Measurements from ENCODE around the gene SCGB1D1.
"Not testable (repeated sequence)": the region's sequence is repeated elsewhere in the genome, so short reads cannot be mapped to it uniquely, and the experiment has no call there.

The SCGB1D1 gene

GRCh38 chr11:62197400-62197799, 7.4 kb downstream of the SCGB1D1 start:
- not testable (repeated sequence) for H3K9me3 ChIP-seq (ENCODE audit: control insufficient read depth, insufficient read depth, low read length); H3K4me1 ChIP-seq (ENCODE audit: control insufficient read depth, insufficient read depth, low read length); H3K4me3 ChIP-seq (ENCODE audit: low read depth, low read length); H3K27ac ChIP-seq (ENCODE audit: low read depth, low read length); H3K27me3 ChIP-seq (ENCODE audit: control insufficient read depth, insufficient read depth, low read length); H3K9ac ChIP-seq (ENCODE audit: low read depth, low read length); H3K36me3 ChIP-seq (ENCODE audit: control insufficient read depth, insufficient read depth, low read length)

GRCh38 chr11:62201376-62201775, 11.4 kb downstream of the SCGB1D1 start:
- Histone ChIP-seq H3K27ac (ENCODE audit: low read depth, low read length) (no peak overlapping the region), H3K4me3 (ENCODE audit: low read depth, low read length) (no peak overlapping the region), H3K9me3 (ENCODE audit: control insufficient read depth, insufficient read depth, low read length) (no peaks in the 10 kb centered on the region)

GRCh38 chr11:62202910-62203309, 12.9 kb downstream of the SCGB1D1 start:
- Histone ChIP-seq H3K4me1 (ENCODE audit: control insufficient read depth, insufficient read depth, low read length) (no peaks in the 10 kb centered on the region), H3K36me3 (ENCODE audit: control insufficient read depth, insufficient read depth, low read length) (no peaks in the 10 kb centered on the region), H3K27ac (ENCODE audit: low read depth, low read length) (no peak overlapping the region), H3K9me3 (ENCODE audit: control insufficient read depth, insufficient read depth, low read length) (no peaks in the 10 kb centered on the region), H3K4me3 (ENCODE audit: low read depth, low read length) (no peak overlapping the region), H3K9ac (ENCODE audit: low read depth, low read length) (no peak overlapping the region), H3K27me3 (ENCODE audit: control insufficient read depth, insufficient read depth, low read length) (no peaks in the 10 kb centered on the region)

More at GRCh38 chr11:62201376-62201775, 11.4 kb downstream of the SCGB1D1 start:
- Histone ChIP-seq H3K27me3 (ENCODE audit: control insufficient read depth, insufficient read depth, low read length) (no peaks in the 10 kb centered on the region), H3K4me1 (ENCODE audit: control insufficient read depth, insufficient read depth, low read length) (no peaks in the 10 kb centered on the region), H3K36me3 (ENCODE audit: control insufficient read depth, insufficient read depth, low read length) (no peaks in the 10 kb centered on the region), H3K9ac (ENCODE audit: low read depth, low read length) (no peak overlapping the region)

- Histone ChIP-seq H3K4me1 (ENCODE audit: control insufficient read depth, insufficient read depth, low read length) (no peaks in the 10 kb centered on the region), H3K9ac (ENCODE audit: low read depth, low read length) (no peak overlapping the region), H3K27ac (ENCODE audit: low read depth, low read length) (no peak overlapping the region), H3K36me3 (ENCODE audit: control insufficient read depth, insufficient read depth, low read length) (no peaks in the 10 kb centered on the region), H3K27me3 (ENCODE audit: control insufficient read depth, insufficient read depth, low read length) (no peaks in the 10 kb centered on the region), H3K4me3 (ENCODE audit: low read depth, low read length) (no peak overlapping the region), H3K9me3 (ENCODE audit: control insufficient read depth, insufficient read depth, low read length) (no peaks in the 10 kb centered on the region)
Measured at GRCh38 chr11:62204430-62204829, 14.4 kb downstream of the SCGB1D1 start.

- H3K27ac ChIP-seq (ENCODE audit: low read depth, low read length): no peak overlapping the region
Measured at GRCh38 chr11:62205441-62205840, 15.4 kb downstream of the SCGB1D1 start.

GRCh38 chr11:62206276-62207066, 16.5 kb downstream of the SCGB1D1 start:
- H3K4me3 ChIP-seq (ENCODE audit: low read depth, low read length); H3K27me3 ChIP-seq (ENCODE audit: control insufficient read depth, insufficient read depth, low read length); H3K9me3 ChIP-seq (ENCODE audit: control insufficient read depth, insufficient read depth, low read length); H3K9ac ChIP-seq (ENCODE audit: low read depth, low read length); H3K27ac ChIP-seq (ENCODE audit: low read depth, low read length); H3K4me1 ChIP-seq (ENCODE audit: control insufficient read depth, insufficient read depth, low read length); H3K36me3 ChIP-seq (ENCODE audit: control insufficient read depth, insufficient read depth, low read length): not testable (repeated sequence)

More at GRCh38 chr11:62205441-62205840, 15.4 kb downstream of the SCGB1D1 start:
- H3K4me3 ChIP-seq (ENCODE audit: low read depth, low read length): no peak overlapping the region
- no peak overlapping the region for H3K9ac ChIP-seq (ENCODE audit: low read depth, low read length)
- H3K9me3 ChIP-seq (ENCODE audit: control insufficient read depth, insufficient read depth, low read length): no peaks in the 10 kb centered on the region
- no peaks in the 10 kb centered on the region for H3K4me1 ChIP-seq (ENCODE audit: control insufficient read depth, insufficient read depth, low read length)
- no peaks in the 10 kb centered on the region for H3K27me3 ChIP-seq (ENCODE audit: control insufficient read depth, insufficient read depth, low read length)
- no peaks in the 10 kb centered on the region for H3K36me3 ChIP-seq (ENCODE audit: control insufficient read depth, insufficient read depth, low read length)

GRCh38 chr11:62208785-62209144, 18.7 kb downstream of the SCGB1D1 start:
- Histone ChIP-seq H3K9ac (ENCODE audit: low read depth, low read length) (no peak overlapping the region), H3K27ac (ENCODE audit: low read depth, low read length) (no peak overlapping the region), H3K27me3 (ENCODE audit: control insufficient read depth, insufficient read depth, low read length) (no peaks in the 10 kb centered on the region), H3K36me3 (ENCODE audit: control insufficient read depth, insufficient read depth, low read length) (no peaks in the 10 kb centered on the region), H3K9me3 (ENCODE audit: control insufficient read depth, insufficient read depth, low read length) (no peaks in the 10 kb centered on the region), H3K4me3 (ENCODE audit: low read depth, low read length) (no peak overlapping the region), H3K4me1 (ENCODE audit: control insufficient read depth, insufficient read depth, low read length) (no peaks in the 10 kb centered on the region)

- Histone ChIP-seq H3K9ac (ENCODE audit: low read depth, low read length) (no peak overlapping the region), H3K4me1 (ENCODE audit: control insufficient read depth, insufficient read depth, low read length) (no peaks in the 10 kb centered on the region), H3K9me3 (ENCODE audit: control insufficient read depth, insufficient read depth, low read length) (peaks cover 5% of the 10 kb centered on the region; the same call in 1 of the 2 replicates), H3K36me3 (ENCODE audit: control insufficient read depth, insufficient read depth, low read length) (no peaks in the 10 kb centered on the region), H3K4me3 (ENCODE audit: low read depth, low read length) (no peak overlapping the region), H3K27me3 (ENCODE audit: control insufficient read depth, insufficient read depth, low read length) (no peaks in the 10 kb centered on the region), H3K27ac (ENCODE audit: low read depth, low read length) (no peak overlapping the region)
Measured at GRCh38 chr11:62217191-62217748, 27.3 kb downstream of the SCGB1D1 start.

GRCh38 chr11:62221498-62221897, 31.5 kb downstream of the SCGB1D1 start:
- no peaks in the 10 kb centered on the region for H3K27me3 ChIP-seq (ENCODE audit: control insufficient read depth, insufficient read depth, low read length)
- H3K9me3 ChIP-seq (ENCODE audit: control insufficient read depth, insufficient read depth, low read length): peaks cover 27% of the 10 kb centered on the region
- no peak overlapping the region for H3K9ac ChIP-seq (ENCODE audit: low read depth, low read length)
- no peaks in the 10 kb centered on the region for H3K4me1 ChIP-seq (ENCODE audit: control insufficient read depth, insufficient read depth, low read length)
- H3K4me3 ChIP-seq (ENCODE audit: low read depth, low read length): no peak overlapping the region
- H3K36me3 ChIP-seq (ENCODE audit: control insufficient read depth, insufficient read depth, low read length): no peaks in the 10 kb centered on the region
- no peak overlapping the region for H3K27ac ChIP-seq (ENCODE audit: low read depth, low read length)

- H3K4me3 ChIP-seq (ENCODE audit: low read depth, low read length): no peak overlapping the region
- H3K27me3 ChIP-seq (ENCODE audit: control insufficient read depth, insufficient read depth, low read length): no peaks in the 10 kb centered on the region
- no peaks in the 10 kb centered on the region for H3K4me1 ChIP-seq (ENCODE audit: control insufficient read depth, insufficient read depth, low read length)
- no peak overlapping the region for H3K9ac ChIP-seq (ENCODE audit: low read depth, low read length)
- no peaks in the 10 kb centered on the region for H3K36me3 ChIP-seq (ENCODE audit: control insufficient read depth, insufficient read depth, low read length)
- H3K9me3 ChIP-seq (ENCODE audit: control insufficient read depth, insufficient read depth, low read length): peaks cover 27% of the 10 kb centered on the region
- no peak overlapping the region for H3K27ac ChIP-seq (ENCODE audit: low read depth, low read length)
Measured at GRCh38 chr11:62223095-62223494, 33.1 kb downstream of the SCGB1D1 start.

GRCh38 chr11:62233730-62234129, 43.7 kb downstream of the SCGB1D1 start:
- no peaks in the 10 kb centered on the region for H3K9me3 ChIP-seq (ENCODE audit: control insufficient read depth, insufficient read depth, low read length)
- H3K27me3 ChIP-seq (ENCODE audit: control insufficient read depth, insufficient read depth, low read length): no peaks in the 10 kb centered on the region
- no peak overlapping the region for H3K9ac ChIP-seq (ENCODE audit: low read depth, low read length)
- no peak overlapping the region for H3K27ac ChIP-seq (ENCODE audit: low read depth, low read length)
- no peaks in the 10 kb centered on the region for H3K36me3 ChIP-seq (ENCODE audit: control insufficient read depth, insufficient read depth, low read length)
- no peaks in the 10 kb centered on the region for H3K4me1 ChIP-seq (ENCODE audit: control insufficient read depth, insufficient read depth, low read length)
- no peak overlapping the region for H3K4me3 ChIP-seq (ENCODE audit: low read depth, low read length)
